GM23248 (cell line): ENCODE data around the gene PTPN14.

Source experiments
- EZH2 ChIP-seq: fragments of 200-600 bp; sonication (generic); IDR thresholded peaks from 2 replicates; pipeline ENCODE4 v1.6.1; 2018; ENCODE audit warnings: antibody characterized with exemption, mild to moderate bottlenecking; ENCODE audit not compliant: insufficient read depth, poor library complexity, severe bottlenecking
- EZH2phosphoT487 ChIP-seq: fragments of 200-600 bp; sonication (generic); IDR thresholded peaks from 2 replicates; pipeline ENCODE4 v1.6.1; 2018; ENCODE audit warnings: antibody characterized with exemption, moderate library complexity, mild to moderate bottlenecking, low read depth; ENCODE audit not compliant: insufficient read depth

GRCh38 chr1:214303141-214303930, 248.1 kb downstream of the PTPN14 start:
- TF ChIP-seq EZH2phosphoT487 (no peak), EZH2 (no peak)
